Activated CD4-positive, alpha-beta T cell treated with anti-CD3 and anti-CD28 coated beads, Interleukin-2, Interleukin-6, amounts not matched to agents 100 ng/mL and 50 ng/mL, durations not matched to agents 16 hours and 8 hours (primary cell): ENCODE data around the gene FGD4.
"Not testable (repeated sequence)": the region's sequence is repeated elsewhere in the genome, so short reads cannot be mapped to it uniquely, and the experiment has no call there.

Experiments
- DNase-seq: peaks from one replicate; pipeline ENCODE4 v3.0.0-alpha.2; 2020

FGD4 gene

DNA sequence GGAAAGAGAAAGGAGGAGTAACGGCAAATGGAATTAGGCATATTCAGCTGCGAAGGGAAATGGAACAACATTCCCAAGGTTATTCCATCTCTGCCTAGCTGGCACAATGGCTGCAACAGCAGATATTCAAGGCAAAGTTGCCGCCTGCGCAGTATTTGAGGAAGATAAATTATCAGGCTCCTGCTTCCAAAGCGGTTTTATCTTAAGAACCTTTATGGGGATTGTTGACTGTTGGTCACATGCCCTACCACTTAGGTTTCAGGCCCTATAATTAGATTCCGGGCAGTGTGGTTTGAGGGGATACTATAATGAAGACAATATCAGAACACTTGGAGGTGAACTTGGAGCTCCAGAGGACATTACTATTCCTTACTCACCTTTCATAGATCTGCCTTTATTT lies 99.7 kb downstream of the FGD4 start:
- no peak for DNase-seq

DNA sequence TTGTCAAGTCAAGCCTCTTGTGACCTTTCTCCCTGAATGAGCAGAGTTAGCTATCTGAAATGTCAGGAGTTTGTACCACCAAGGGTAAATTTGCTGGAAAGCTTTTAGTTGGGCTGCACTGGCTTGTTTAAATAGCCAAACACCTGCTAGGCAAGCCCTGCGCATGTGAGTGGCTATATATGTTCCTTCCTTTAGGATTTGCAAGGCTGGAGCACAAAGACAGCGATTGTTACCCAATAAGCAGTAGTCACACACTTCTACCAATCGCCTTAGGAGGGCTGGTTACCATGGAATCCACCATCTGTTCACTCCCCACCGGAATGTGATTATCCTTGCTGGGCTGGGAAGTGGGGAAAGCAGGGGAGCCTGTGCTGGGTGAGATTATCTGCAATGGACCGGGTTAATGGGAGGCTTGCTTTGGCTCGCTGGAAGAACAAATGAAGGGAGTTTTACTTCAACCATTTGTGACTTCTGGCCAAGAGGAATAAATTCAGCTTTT lies 102.5 kb downstream of the FGD4 start:
- DNase-seq = no peak

DNA sequence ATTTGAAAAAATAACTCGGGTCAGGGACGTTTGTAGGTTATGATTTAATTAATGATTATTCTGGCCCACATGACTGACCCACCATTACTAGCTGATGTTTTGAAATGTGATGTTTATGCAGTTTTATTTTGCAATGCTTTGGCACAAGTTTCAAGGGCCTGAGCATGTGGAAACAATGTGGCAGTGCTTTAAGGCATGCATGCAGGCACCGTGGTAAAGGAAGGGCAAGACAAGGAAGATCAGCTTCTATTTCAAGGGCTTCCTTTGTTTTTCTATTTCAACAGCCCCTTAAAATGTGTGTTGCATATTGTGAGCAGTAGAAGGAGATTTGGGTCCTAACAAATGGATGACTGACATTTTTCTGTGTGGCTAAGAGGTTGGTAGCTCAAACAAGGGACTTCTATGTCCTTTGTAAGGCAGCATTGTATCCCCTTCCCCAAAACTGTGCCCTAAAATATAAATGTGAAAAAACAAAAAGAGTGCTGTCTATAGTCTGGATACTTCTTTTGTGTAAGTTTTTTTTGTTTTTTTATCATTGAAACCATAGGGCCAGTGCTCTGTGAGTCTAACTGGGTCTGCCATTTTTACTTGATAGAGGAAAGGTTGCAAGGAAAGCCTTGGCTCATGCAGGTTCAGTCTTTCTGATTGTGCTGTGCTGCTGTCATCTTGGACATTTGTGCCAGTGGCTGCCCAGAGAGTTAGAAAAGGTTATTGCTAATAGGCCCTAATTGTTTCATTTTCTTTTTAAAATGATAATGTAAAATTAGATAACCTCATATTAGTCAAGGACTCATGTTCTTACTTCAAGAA lies 103.5 kb downstream of the FGD4 start:
- no peak for DNase-seq

DNA sequence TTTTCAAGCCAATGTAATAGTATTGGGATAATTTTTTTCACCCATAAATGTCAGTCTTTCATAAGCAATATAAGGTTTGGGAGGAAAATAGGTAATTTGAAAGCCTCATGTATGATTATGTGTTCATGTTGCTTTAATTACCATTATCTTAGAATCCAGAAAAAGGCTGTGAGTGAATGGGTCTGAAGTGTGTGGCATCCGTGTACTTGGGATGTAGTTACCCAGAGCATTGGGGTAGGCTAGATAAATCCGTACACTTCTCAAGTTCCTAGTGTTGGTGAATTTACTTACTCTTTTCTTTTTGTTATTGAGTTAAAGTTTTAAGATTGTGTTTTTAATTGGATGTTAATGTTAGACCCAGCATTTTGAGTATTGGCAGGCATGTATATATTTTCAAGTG lies 104.4 kb downstream of the FGD4 start:
- no peak for DNase-seq

DNA sequence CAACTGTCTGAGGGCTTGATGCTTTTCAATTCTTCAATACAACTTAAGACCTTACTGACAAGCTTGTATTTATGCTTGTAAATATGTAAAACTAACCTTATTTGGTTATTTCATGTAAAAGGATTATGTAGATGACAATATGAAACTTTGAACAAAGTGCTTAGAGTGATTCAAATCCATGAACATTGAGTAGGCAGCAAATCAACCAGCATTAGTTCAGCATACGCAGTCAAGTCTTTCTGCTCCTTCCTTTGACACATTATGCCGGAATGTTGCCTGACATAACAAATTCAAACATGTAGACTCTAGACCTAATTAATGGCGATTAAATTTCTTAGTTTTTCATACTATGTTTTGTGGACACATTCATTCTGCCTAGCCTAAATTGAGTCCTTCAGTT lies 105.2 kb downstream of the FGD4 start:
- no peak for DNase-seq

DNA sequence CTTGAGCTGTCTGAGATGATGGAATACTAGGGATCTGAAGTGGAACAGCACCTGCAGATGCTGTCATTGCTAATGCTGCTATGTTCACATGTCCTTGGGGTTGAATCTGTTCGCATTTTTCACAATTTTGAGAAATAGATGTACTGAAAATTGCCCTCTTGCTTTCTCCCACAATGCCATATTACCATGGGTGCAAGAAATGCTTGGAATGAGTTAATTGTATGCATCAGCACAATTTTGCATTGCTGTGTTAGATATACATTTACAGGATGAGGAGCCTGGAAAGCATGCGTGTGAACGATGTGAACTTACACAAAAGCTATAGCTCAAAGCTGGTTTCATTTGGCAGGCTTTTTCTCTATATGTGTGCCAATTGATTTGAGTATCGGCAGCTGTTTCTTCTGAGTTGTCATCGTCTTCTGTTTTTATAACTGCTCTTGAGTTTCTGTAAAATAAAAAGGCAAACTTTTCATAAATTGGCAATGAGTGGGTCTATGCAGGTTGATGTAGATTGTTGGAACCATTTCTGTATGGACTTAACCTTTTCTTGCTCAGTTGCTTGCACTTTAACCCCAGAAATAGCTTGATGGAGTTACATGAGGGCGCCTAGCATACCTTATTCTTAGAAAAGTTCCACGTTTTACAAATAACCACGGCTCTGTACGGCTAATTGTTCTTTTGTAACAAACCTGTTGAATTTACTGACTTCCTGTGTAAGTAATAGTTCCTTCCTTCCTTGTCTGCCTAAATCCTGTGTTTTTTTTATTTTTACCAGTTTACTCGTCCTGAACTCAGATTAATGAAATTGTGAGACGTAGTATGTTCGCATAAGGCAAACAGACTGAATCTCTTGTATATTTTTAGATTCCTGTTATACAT lies 105.9 kb downstream of the FGD4 start:
- DNase-seq = no peak

DNA sequence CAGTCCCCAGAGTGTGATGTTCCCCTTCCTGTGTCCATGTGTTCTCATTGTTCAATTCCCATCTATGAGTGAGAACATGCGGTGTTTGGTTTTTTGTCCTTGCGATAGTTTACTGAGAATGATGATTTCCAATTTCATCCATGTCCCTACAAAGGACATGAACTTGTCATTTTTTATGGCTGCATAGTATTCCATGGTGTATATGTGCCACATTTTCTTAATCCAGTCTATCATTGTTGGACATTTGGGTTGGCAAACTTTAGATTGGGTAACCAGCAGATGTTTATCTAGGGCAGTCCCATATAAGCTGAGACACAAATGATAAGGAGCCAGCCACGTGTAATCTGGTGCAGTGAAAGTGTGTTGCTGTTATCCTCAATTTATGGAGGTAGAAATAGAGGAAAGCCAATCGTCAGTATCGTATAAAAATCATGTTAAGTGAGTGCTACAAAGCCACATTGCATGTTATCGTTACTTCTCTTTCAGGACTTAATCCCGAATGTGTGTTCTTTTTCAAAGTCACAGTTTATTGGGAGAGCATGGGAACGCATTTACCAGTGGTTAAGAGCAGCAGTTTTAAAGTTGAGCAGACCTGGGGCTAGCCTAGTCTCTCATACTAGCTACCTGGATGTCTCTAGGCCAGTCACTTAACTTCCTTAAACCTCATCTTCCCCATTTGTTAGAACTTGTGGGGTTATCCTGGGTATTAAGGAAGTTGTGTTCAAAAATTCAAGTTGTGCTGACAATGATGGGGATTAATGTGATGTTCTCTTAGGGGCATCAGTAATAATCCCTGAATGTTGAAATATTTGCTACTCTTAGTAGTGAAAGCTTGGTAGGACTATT lies 108.0 kb downstream of the FGD4 start:
- DNase-seq = not testable (repeated sequence)

DNA sequence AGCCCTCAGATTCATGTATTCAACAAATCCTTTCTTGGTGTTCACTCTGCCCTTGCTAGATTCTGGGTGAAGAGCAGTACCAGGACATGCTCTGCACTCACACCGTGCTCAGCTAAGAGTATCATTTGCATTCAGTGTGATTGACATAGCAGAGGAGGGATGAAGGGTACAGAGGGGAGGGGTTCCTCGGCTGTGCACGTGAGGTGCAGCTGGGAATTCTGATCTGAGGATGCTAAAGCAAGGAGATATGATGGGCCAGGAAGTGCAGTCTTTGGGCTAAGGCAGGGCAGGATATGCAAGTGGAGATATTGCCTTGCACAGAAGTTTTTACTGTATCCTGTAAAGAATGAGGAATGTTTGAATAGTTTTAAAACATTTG lies 108.6 kb downstream of the FGD4 start:
- DNase-seq = no peak

DNA sequence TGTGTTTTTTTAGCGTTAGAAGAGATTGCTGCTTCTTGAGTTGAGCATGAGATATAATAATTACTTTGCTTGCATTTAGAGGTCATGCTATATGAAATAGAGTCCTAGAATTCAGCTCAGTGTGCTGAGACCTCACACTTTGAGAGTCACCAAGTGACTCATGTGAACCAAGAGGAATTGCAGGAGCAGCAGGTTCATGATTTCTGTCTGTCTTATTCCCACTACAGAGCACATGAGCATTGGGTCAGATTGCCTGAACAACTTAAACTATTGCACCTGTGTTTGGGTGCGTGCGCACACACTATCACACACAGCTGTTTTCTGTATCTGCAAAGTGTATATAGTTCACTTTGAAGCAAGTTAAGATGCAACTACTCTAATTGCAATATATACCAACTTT lies 109.3 kb downstream of the FGD4 start:
- DNase-seq = no peak

DNA sequence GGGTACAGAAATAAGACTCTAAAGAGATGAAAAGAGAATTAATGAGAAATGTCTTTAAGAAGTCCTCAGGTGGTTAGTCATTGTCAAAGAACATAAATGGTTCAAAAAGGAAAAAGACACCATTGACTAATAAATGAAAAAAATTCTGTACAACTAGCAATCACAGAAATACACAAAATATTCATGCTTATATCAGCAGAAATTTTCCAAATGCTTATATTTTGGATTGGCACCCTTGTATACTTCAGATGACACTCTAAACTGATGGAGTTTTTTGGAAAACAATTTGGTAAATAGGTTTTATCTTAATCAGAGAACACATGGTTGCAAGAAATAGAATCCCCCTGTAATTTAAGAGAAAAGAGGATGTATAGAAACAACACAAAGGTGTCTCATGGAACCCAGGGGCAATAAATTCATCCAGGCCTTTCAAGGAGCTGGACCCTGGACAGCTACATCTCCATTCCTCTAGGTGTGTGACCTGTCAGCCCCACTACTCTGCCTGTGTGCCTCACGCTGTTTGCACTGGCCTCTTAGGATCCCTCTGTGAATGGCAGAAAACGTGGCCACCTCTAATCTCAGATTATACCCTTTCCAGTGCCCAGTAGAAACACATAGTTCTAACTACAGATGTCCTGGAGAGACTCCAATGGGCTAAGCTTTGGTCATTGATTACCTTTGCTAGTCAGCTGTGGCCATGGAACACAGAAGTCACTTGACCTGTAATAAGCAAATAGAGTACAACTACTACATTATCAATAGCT lies 110.2 kb downstream of the FGD4 start:
- no peak for DNase-seq

DNA sequence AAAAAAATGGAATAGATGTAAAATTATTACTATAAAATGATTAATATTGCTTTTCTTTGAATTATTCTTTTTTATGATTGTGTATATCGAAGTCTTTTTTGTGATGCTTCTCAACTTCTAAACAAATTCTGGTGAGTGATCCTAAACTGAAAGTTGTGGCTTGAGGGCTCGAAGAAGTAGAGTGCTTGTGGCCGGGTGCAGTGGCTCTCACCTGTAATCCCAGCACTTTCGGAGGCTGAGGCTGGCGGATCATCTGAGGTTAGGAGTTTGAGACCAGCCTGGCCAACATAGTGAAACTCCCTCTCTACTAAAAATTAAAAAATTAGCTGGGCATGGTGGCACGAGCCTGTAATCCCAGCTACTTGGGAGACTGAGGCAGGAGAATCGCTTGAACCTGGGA lies 112.6 kb downstream of the FGD4 start:
- not testable (repeated sequence) for DNase-seq

DNA sequence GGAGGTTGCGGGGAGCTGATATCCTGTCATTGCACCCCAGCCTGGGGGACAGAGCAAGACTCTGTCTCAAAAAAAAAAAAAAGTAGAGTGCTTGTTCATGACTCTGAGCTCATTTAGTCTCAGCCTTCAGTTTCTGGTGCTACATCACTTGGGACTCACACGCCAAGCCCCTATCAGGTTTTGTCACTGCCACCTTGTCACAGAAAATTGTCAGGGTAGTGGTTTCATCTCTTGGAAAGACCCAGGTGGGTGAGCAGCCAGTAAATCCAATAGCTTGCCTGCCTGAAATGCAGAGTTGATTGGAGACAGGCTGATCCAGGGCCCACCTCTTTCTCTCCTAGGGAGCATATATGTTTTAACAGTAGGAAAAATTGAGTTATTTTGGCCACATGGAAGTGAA lies 113.0 kb downstream of the FGD4 start:
- no peak for DNase-seq

DNA sequence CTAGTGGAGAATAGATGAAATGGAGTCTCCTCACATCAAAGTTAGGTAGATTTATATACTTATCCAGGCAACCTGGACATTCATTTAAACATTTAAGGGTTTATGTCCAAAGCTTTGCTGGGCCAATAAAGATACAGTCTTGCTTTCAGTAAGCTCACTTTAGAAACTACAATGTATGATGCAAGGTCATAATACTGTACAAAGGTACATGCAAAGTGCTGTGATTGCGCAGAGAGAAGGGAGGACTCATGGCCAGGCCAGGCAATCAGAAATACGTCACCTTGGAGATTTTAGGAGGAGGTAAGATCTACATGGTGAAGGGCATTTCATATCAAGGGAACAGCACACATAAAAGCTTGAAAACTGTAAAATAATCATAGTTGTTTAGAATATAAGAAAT lies 113.6 kb downstream of the FGD4 start:
- DNase-seq = no peak

DNA sequence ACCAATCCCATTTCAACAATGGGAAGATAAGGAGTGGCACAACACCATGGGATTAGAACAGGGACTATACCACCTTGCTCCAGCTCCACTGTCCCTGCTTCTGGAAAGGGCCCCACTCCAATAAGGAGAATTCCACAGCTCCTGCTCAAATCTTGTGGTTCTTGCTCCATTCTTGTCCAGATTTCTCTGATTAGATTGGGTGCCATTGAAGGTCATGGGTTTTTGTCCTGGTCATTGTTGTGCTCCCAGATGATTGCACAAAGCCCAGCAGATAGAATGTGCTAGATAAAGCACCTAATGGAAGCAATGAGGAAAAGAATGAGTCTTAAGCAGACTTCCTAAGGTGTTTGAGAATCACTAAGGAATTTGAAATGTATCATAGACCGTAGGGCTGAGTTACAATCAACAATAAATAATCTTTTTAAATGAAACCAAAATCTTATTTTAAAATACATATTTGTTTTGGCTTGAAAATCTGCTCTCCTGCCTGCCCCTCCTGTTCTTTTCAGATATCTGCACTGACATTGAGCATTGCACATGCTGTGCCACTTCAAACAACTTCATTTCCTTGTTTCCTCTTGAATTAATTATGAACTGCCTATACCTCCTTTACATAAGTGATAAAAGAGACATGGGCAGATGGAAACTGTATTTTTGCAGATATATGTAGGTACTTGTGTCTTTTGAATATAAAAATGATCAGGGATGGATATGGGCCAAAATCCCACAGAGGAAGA lies 115.9 kb downstream of the FGD4 start:
- no peak for DNase-seq

DNA sequence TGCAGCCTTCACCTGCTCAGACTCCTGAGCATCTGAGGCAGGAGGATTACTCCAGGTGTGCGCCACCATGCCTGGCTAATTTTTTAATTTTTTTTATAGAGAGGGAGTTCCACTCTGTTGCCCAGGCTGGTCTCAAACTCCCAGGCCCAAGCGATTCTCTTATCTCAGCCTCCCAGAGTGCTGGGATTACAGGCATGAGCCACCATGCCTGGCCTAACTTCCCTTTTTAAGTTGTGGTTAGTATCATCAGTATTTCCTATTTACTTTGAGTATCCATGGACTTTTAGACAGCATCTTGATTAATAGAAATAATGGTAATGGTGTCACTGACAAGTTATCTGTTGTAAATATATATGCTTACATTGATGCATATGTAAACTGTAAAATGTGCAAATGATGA lies 116.9 kb downstream of the FGD4 start:
- no peak for DNase-seq

DNA sequence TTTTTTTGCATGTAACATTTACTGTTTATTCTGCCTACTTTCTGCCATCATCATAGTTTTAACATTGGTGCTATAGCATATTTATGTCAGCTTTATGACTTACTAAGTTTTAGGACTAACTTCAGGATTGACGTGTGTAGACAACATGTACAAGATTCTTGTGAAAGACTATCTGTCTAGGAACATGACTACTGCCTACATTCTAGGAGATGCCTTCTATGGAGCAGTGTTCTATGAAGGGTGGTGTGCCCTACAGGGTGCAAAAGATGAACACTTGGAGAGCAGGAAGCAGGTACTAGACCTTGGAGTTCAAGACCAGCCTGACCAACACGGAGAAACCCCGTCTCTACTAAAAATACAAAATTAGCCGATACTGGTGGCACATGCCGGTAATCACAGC lies 118.6 kb downstream of the FGD4 start:
- no peak for DNase-seq

DNA sequence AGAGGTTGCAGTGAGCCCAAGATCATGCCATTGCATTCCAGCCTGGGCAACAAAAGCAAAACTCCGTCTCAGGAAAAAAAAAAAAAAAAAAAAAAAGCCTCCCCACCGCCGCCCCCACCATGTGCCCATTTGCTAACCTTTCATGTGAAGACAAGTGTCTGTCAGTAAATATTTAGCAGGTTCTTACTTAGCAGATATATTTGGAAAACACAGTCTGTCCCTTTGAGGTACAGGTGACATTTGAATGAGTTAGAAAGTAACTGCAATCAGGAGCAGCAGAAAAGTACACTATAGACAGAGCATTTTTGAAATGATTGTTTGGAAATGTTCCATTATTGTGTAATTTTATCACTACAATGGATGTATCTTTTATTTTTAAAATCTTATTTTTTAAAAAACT lies 119.7 kb downstream of the FGD4 start:
- DNase-seq = no peak

DNA sequence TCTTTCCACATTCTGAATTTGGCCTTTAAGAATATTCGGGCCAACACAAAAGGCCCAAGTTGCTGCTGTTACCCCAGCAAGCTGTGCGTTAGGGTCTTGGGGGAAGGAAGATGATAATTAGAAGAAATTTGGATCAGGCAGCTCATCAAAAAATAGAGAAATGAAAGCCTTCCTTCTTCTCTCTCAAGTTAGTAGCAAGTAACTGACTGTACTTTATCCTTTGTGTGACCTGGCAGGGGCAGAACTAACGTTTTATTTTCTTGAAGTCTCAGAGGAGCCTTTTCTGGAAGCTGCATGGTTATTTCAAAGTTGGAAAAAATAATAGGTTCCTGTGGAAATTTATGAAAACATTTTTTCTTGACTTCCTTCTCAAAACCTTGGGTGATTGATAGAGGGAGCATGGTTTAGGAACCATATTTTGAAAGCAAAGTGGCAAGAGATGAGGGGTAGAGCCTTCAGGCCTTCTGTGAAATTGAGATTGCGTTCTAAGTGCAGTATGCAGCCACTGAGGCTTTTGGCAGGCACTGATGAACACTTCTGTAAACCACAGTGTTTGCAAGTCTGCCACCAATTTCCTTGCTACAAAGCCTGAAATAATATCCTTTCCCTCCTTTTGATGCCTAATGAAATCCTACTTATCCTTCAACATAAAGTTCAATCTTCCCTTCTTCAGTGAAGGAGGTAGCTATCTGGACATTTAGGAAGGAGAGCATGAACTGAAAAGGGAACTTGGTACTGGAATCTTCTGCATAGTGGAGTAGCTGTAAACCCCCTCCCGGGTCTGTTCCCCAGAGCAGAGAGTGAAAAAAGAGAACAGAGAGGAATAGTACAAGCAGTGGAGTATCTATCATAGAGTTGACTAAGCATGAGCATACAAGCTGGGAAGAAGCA lies 123.2 kb downstream of the FGD4 start:
- no peak for DNase-seq

DNA sequence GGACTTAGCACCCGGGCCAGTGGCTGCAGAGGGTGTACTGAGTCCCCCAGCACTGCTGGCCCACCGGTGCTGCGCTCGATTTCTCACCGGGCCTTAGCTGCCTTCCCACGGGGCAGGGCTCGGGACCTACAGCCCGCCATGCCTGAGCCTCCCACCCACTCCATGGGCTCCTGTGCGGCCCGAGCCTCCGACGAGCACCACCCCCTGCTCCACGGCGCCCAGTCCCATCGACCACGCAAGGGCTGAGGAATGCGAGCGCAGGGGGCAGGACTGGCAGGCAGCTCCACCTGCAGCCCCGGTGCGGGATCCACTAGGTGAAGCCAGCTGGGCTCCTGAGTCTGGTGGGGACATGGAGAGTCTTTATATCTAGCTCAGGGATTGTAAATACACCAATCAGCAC lies 126.4 kb downstream of the FGD4 start:
- DNase-seq = not testable (repeated sequence)

DNA sequence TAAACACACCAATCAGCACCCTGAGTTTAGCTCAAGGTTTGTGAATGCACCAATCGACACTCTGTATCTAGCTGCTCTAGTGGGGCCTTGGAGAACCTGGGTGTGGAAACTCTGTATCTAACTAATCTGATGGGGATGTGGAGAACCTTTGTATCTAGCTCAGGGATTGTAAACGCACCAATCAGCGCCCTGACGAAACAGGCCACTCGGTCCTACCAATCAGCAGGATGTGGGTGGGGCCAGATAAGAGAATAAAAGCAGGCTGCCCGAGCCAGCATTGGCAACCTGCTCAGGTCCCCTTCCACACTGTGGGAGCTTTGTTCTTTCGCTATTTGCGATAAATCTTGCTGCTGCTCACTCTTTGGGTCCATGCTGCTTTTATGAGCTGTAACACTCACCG lies 127.0 kb downstream of the FGD4 start:
- DNase-seq = not testable (repeated sequence)

DNA sequence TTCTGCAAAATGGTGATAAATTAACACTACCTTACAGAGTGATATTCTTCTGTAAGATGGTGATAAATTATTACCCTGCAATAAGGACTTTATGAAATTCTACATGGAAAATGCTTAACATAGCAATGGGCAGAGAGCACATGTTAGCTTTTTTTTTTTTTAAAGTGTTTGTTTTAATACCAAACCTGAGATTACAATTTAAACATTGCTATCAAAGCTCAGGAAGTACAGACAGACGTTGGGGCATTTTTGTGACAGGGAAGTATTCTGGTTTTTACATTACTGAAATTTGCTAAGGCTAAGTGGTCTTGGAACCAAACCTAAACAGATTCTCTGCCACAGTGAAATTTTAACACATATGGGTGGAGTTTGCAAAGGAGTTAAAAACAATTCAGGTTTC lies 133.1 kb downstream of the FGD4 start:
- DNase-seq = no peak
